ENCODE results near the gene SCAMP1. TPM values are rescaled to one million over a fixed set of nuclear protein-coding genes. Genes with fewer than 3 reads are reported as not detected.

SCAMP1 gene
- total RNA-seq, 2 experiments from 2014 or later = 13.6 to 18.3 TPM

DNA sequence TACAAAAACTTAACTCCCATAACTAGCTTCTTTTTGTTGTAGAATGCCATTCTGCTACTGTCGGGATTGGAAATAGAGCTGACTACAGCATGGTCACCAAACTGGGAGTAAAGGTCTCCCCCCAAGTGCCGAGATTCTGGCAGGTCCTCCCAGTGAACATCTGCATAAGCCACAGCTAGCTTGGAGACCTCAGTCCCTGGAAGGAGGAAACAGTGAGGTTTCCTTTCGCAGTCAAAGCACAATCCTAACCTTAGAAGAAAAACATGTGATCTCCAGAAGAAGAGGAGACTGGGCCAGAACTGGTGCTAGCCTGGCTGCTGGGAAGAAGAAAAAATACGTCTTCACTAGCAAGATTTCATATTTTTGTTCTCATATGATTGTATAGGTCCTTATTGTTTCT, 127.4 kb downstream of the SCAMP1 start:
- H3K36me3 Mint-ChIP-seq = peaks cover 4% of the 10 kb centered on the region
- DNase-seq = no peak
- no peak overlapping the region for H3K27ac Mint-ChIP-seq
- H3K4me3 Mint-ChIP-seq = no peak overlapping the region
- ChIA-PET POLR2A (no interaction called here), CTCF (interaction anchor here (1.1 kb wide), 1 partner anchor 44 kb away, joined by 3 read pairs; no protein-coding TSS in a partner anchor)
- intact Hi-C loops (cut with micrococcal nuclease) = no loop called here
- H3K9me3 Mint-ChIP-seq = no peaks in the 10 kb centered on the region
- no peaks in the 10 kb centered on the region for H3K27me3 Mint-ChIP-seq
- H3K4me1 Mint-ChIP-seq (ENCODE audit: low read depth) = peaks cover 7% of the 10 kb centered on the region

DNA sequence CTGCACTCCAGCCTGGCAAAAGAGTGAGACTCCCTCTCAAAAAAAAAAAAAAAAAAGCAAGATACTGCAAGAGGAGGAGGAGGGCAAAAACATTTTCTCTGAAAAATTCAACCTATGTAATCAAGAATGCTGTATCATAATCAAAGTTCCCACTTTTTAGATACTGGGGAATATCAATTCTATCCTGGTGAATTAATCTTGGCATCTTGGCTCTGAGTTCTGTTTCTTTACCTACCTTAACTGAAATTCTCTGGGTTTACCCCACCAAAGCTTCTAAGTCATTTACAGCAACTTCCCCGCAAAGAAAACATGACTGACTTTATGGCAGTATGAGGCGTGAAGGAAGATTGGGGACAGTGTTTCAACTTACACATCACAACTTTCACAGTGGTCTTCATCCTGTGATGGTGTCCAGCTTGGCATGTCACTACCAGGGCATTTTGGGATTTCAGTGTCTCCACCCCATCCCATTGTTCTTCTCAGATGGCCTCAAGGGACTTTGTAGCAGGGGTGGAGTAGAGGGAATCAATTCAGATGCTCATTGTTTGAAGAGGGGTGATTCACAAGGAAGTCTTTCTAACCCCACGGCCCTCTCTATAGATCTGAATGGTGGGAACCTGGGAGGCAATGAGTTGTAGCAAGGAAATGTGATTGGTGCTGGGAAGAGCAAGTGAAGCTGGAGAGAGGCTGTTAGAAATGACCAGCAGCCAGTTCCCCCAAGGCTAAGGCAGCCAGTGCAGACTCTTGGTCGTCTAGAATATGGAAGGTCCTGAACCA, 130.5 kb downstream of the SCAMP1 start:
- H3K4me1 Mint-ChIP-seq (ENCODE audit: low read depth) = no peaks in the 10 kb centered on the region
- no peaks in the 10 kb centered on the region for H3K27me3 Mint-ChIP-seq
- no peak overlapping the region for H3K4me3 Mint-ChIP-seq
- H3K36me3 Mint-ChIP-seq = peaks cover 4% of the 10 kb centered on the region
- intact Hi-C loops (cut with micrococcal nuclease) = no loop called here
- DNase-seq = no peak
- no peak overlapping the region for H3K27ac Mint-ChIP-seq
- ChIA-PET POLR2A (no interaction called here), CTCF (no interaction called here)
- H3K9me3 Mint-ChIP-seq = no peaks in the 10 kb centered on the region

DNA sequence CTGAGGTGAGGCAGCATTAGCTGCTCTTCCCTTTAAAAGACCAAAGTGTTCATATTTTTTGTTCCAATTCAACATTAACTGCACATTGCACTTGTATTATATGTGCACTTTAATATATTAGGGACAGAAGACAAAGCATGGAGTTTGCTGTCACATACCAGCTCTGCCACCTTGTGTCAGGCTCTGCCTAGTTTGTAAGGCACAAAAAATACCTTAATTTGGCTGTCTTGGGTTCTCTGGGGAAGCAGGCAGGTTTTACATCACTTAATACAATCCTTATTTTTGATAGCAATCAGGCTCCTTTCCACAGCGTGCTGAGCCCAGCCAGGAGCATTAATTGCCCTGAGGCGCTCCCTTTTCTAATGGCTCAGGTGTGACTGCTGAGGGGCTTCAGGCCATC, 131.8 kb downstream of the SCAMP1 start:
- peaks cover 6% of the 10 kb centered on the region for H3K27me3 Mint-ChIP-seq
- ChIA-PET POLR2A (no interaction called here), CTCF (no interaction called here)
- intact Hi-C loops (cut with micrococcal nuclease) = no loop called here
- no peak for DNase-seq
- no peaks in the 10 kb centered on the region for H3K4me1 Mint-ChIP-seq (ENCODE audit: low read depth)
- no peaks in the 10 kb centered on the region for H3K9me3 Mint-ChIP-seq
- H3K27ac Mint-ChIP-seq = no peak overlapping the region
- H3K36me3 Mint-ChIP-seq = peaks cover 4% of the 10 kb centered on the region
- H3K4me3 Mint-ChIP-seq = no peak overlapping the region

DNA sequence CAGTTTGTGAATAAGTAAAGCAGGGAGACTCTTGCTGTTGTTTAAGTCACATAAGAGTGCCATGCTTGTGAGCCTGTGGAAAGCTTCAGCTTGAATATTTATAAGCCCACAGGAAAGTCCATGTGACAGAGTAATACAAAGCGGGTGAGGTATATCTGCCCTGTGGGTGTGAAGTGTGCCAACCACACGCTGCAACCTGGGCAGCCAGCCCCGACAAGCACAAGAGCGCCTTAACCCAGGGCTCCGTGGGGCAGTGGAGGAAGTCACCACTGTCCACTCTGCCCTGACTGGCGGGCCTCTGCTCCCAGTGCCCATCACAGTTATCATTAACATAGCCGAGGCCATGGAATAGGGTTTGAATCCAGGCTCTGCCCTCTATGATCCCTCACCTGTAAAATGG, 132.2 kb downstream of the SCAMP1 start:
- CTCF ChIA-PET = no interaction called here

DNA sequence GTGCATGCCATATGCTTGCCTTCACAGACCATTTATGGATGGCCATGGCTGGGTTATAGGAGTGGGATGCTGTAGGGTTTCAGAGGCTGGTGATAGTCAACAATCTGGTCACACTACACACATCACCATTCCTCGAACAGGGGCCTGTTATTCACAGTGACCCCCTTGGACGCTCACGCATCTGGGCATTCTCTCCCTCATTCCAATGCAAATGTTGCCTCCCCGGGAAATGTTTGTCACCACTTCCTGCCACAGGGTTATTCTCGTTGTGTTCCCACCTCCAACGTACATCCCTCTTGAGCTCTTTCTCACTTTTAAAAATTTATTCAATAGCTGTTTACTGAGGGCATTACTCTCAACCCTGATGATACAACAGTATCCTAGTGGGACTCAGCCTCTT, 135.4 kb downstream of the SCAMP1 start:
- no peak for DNase-seq
- Mint-ChIP-seq H3K27me3 (peaks cover 27% of the 10 kb centered on the region), H3K36me3 (no peaks in the 10 kb centered on the region), H3K4me1 (ENCODE audit: low read depth) (no peaks in the 10 kb centered on the region), H3K27ac (no peak overlapping the region), H3K4me3 (no peak overlapping the region), H3K9me3 (no peaks in the 10 kb centered on the region)
- intact Hi-C loops (cut with micrococcal nuclease) = no loop called here
- POLR2A ChIA-PET = interaction anchor here (0.6 kb wide), 1 partner anchor 297 kb away, joined by 3 read pairs; no protein-coding TSS in a partner anchor
- CTCF ChIA-PET = no interaction called here

More for the DNA sequence above, 132.2 kb downstream of the SCAMP1 start:
- POLR2A ChIA-PET = no interaction called here
- intact Hi-C loops (cut with micrococcal nuclease) = no loop called here
- no peaks in the 10 kb centered on the region for H3K4me1 Mint-ChIP-seq (ENCODE audit: low read depth)
- peaks cover 6% of the 10 kb centered on the region for H3K27me3 Mint-ChIP-seq
- H3K27ac Mint-ChIP-seq = no peak overlapping the region
- peaks cover 4% of the 10 kb centered on the region for H3K36me3 Mint-ChIP-seq
- no peaks in the 10 kb centered on the region for H3K9me3 Mint-ChIP-seq
- H3K4me3 Mint-ChIP-seq = no peak overlapping the region
- DNase-seq = no peak

DNA sequence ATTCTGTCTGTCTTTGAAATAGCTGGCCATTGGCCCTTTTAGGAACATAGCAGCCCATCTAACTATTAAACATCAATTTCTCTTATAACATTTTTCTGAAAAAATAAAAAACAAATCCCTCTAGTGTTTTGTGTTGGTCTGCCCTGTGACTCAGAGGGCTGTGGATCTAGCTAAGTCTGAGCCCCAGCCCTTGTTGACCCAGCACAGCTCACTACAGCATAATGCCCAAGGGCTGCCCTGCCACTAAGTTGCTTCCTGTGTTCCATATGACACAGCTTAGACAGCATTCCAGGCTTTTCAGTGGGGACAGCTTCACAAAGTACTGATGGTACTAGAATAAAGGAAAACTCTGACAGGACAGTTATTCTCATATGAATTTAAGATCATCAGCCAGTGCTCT, 136.0 kb downstream of the SCAMP1 start:
- Mint-ChIP-seq H3K4me1 (ENCODE audit: low read depth) (no peaks in the 10 kb centered on the region), H3K27ac (no peak overlapping the region), H3K4me3 (no peak overlapping the region), H3K36me3 (no peaks in the 10 kb centered on the region), H3K27me3 (peaks cover 31% of the 10 kb centered on the region), H3K9me3 (no peaks in the 10 kb centered on the region)
- ChIA-PET CTCF (no interaction called here), POLR2A (interaction anchor here (0.6 kb wide), 1 partner anchor 296 kb away, joined by 3 read pairs; no protein-coding TSS in a partner anchor)
- DNase-seq = no peak
- intact Hi-C loops (cut with micrococcal nuclease) = no loop called here

DNA sequence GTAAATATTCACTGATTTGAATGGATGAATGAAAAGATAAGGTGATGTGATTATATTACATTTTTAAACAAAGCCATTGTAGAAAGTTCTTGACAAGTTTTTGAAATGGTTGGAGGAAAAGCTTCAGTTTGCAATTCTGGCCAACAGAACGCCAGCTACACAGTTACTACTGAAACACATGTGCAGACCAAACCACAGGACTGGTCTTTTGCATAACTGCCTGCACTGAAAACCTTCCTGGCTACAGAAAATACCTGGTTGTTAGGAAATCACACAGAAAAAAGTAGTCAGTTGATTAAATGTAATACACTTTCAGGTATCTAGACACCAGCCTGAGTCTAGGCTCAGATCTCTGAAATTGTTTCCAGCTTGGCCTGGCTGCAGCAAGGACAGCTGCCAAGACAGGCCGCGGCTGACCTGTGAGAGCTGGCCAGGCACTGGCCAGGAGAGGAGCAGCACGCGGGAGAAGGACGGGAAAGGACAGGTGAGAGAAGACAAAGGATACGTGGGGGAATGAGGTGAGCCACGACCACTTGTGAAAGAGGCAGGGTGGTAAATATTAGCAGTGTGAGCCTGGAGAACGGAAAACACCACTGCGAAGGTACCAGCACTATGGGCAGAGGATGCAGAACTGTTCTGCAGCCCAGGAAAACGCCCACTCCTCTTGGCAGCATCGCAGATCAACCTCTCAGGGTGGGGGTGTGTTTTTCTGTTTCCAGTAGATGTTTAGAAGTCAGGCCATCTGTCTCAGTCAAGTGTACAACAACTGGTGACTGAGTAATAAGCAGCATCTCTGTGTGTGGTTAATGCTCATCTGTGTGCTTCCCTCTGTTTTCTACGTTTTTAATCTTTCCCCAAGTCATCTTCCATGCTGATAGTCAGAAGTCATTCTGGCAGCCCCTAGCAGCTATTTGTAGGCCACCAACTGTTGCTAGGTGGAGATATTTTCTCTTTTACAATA, 137.4 kb downstream of the SCAMP1 start:
- ChIA-PET CTCF (no interaction called here), POLR2A (no interaction called here)
- Mint-ChIP-seq H3K27me3 (peaks cover 43% of the 10 kb centered on the region), H3K27ac (no peak overlapping the region), H3K4me3 (no peak overlapping the region), H3K9me3 (no peaks in the 10 kb centered on the region), H3K4me1 (ENCODE audit: low read depth) (no peaks in the 10 kb centered on the region), H3K36me3 (no peaks in the 10 kb centered on the region)
- no peak for DNase-seq
- intact Hi-C loops (cut with micrococcal nuclease) = no loop called here

DNA sequence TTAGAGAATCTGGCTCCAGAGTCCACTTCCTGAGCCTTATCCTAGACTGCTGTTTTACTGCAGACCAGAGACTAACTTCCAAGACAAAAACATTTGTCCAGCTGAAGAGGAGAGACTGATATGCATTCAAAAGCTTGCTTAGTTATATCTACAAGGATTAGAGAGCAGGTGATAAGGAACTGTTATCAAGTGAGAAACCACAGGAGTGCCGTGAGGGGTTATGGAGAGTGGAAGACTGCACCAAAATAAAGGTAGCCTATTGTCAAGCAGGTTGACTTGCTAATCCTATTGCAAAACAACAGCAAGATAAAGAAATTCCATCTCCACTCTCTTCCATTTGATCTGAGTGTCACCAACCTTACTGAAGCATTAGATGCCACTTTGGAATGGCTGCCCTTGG, 139.1 kb downstream of the SCAMP1 start:
- no peak overlapping the region for H3K4me3 Mint-ChIP-seq
- intact Hi-C loops (cut with micrococcal nuclease) = no loop called here
- no peak overlapping the region for H3K27ac Mint-ChIP-seq
- H3K36me3 Mint-ChIP-seq = no peaks in the 10 kb centered on the region
- H3K4me1 Mint-ChIP-seq (ENCODE audit: low read depth) = no peaks in the 10 kb centered on the region
- DNase-seq = no peak
- H3K27me3 Mint-ChIP-seq = peaks cover 49% of the 10 kb centered on the region
- CTCF ChIA-PET = no interaction called here
- H3K9me3 Mint-ChIP-seq = no peaks in the 10 kb centered on the region
- POLR2A ChIA-PET = interaction anchor here (0.6 kb wide), 1 partner anchor 25 kb away, joined by 4 read pairs; no protein-coding TSS in a partner anchor

DNA sequence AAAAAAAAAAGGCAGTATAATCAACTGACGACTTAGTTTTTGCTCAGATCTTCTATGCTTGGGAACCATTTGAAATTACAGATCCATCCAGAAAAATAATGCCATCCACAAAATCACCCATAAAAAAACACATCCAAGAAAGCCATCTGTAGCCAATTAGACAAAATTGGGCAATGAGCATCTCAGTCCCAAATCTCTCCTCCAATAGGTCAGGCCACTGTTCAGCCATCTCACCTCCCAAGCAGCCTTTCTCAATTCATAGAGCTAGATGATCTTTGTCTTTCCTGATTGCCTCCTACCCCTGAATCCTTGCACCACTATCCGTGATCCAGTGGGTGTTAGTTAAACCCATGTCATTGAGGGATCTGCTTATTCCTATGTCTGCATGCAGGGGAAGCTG, 139.6 kb downstream of the SCAMP1 start:
- ChIA-PET CTCF (no interaction called here), POLR2A (interaction anchor here (0.6 kb wide), 1 partner anchor 26 kb away, joined by 4 read pairs; no protein-coding TSS in a partner anchor)
- no peak overlapping the region for H3K4me3 Mint-ChIP-seq
- no peaks in the 10 kb centered on the region for H3K4me1 Mint-ChIP-seq (ENCODE audit: low read depth)
- H3K27ac Mint-ChIP-seq = no peak overlapping the region
- intact Hi-C loops (cut with micrococcal nuclease) = no loop called here
- no peaks in the 10 kb centered on the region for H3K9me3 Mint-ChIP-seq
- H3K36me3 Mint-ChIP-seq = no peaks in the 10 kb centered on the region
- peaks cover 51% of the 10 kb centered on the region for H3K27me3 Mint-ChIP-seq
- no peak for DNase-seq

DNA sequence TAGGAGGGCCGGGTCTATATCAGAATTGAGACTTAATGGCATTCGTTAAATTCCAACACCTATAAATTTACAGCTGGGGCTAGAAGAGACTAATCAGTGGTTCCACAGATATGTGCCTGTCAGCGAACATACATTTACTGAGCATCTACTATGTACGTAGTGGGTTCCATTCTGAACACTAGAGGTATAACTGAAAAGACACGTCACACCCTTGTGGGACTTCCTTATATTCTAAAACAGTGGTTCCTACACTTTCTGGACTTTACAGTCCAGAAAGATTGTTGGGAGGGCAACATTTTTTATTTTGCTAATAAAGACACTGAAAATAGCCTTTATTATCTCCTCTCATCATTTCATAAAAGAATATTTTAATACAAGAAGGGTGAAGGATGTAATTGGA, 140.5 kb downstream of the SCAMP1 start:
- no peak for DNase-seq
- Mint-ChIP-seq H3K27ac (no peak overlapping the region), H3K4me1 (ENCODE audit: low read depth) (no peaks in the 10 kb centered on the region), H3K4me3 (no peak overlapping the region), H3K9me3 (no peaks in the 10 kb centered on the region), H3K27me3 (peaks cover 55% of the 10 kb centered on the region), H3K36me3 (no peaks in the 10 kb centered on the region)
- intact Hi-C loops (cut with micrococcal nuclease) = no loop called here
- CTCF ChIA-PET = no interaction called here
- POLR2A ChIA-PET = no interaction called here

DNA sequence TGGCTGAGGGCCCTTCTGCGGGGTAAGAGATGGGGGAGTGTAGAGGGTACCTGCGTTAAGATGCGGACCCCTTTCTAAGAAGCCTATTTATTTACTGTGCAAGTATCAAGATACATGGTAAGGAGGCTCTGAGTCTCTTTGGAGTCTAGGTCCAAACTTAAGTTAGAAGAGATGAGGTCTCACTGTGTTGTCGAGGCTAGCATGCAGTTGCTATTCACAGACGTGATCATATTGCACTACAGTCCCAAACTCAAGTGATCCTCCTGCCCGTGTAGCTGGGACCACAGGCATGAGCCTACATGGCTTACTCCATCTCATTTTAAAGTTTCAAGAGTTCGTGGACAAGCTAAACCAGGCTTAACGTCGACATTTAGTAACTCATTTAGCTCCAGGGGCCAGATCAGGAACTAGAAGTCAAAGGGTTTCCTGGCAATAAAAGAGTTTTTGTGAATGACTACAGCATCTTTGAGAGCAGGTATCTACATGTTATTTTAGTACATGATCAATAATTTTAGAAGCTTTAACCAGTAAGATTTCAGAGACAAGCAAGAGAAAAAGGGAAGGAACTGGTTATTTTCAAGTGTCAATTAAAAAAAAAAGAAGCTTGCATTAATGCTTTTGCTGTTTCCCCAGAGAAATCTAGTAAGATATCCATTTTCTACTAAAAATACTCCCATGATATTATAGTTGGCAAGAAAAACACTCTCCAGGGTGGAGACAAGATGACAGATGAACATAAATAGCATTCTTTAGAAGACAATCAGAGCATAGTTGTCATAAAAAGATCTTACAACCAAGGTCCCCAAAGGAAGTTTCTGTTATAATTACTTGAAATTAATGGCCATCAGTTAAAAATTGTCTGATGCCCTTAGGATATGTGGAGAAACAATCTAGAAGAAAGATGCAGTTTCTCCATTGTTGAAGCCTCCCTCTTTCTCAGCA, 141.3 kb downstream of the SCAMP1 start:
- H3K27ac Mint-ChIP-seq = no peak overlapping the region
- no peaks in the 10 kb centered on the region for H3K9me3 Mint-ChIP-seq
- no peak for DNase-seq
- peaks cover 58% of the 10 kb centered on the region for H3K27me3 Mint-ChIP-seq
- ChIA-PET CTCF (interaction anchor here (0.7 to 1.0 kb wide), 2 partner anchors 36 to 524 kb away, joined by 3 to 4 read pairs; no protein-coding TSS in a partner anchor), POLR2A (no interaction called here)
- H3K4me1 Mint-ChIP-seq (ENCODE audit: low read depth) = no peaks in the 10 kb centered on the region
- no peak overlapping the region for H3K4me3 Mint-ChIP-seq
- no peaks in the 10 kb centered on the region for H3K36me3 Mint-ChIP-seq
- intact Hi-C loops (cut with micrococcal nuclease) = no loop called here

All from activated CD4-positive, alpha-beta memory T cell treated with anti-CD3 and anti-CD28 coated beads for 36 hours (primary cell).